Type B pancreatic cell (in vitro differentiated cells): ENCODE data around the gene TMEM132D. TPM values are rescaled to one million over a fixed set of nuclear protein-coding genes. Genes with fewer than 3 reads are reported as not detected.

Experiments used
- DNase-seq: peaks from one replicate; pipeline ENCODE4 v3.0.0; 2021; ENCODE audit warnings: mixed read lengths; ENCODE audit not compliant: unreplicated experiment; ENCODE audit errors: extremely low spot score
- H3K27ac Mint-ChIP-seq: 2 replicates; pipeline ENCODE4 v1.8.0; 2021; ENCODE audit warnings: mild to moderate bottlenecking, mixed read lengths
- H3K27me3 Mint-ChIP-seq: 2 replicates; pipeline ENCODE4 v1.8.0; 2021; ENCODE audit warnings: mixed read lengths
- H3K36me3 Mint-ChIP-seq: 2 replicates; pipeline ENCODE4 v1.8.0; 2021; ENCODE audit warnings: mixed read lengths
- H3K4me1 Mint-ChIP-seq: one replicate; pipeline ENCODE4 v1.8.0; 2021; ENCODE audit warnings: mixed read lengths; ENCODE audit not compliant: unreplicated experiment
- H3K4me3 Mint-ChIP-seq: 2 replicates; pipeline ENCODE4 v1.8.0; 2021; ENCODE audit warnings: mild to moderate bottlenecking, mixed read lengths
- H3K9me3 Mint-ChIP-seq: 2 replicates; pipeline ENCODE4 v1.8.0; 2021; ENCODE audit warnings: mixed read lengths
- CTCF ChIP-seq: fragments of 200-600 bp; sonication (generic); conservative IDR thresholded peaks from 2 replicates; pipeline ENCODE4 v1.5.0; 2021; ENCODE audit warnings: antibody characterized with exemption, mild to moderate bottlenecking
- total RNA-seq: library from RNA; stranded (reverse); gene quantifications from 2 replicates; pipeline ENCODE4 v1.2.1, GENCODE V29; 2021; ENCODE audit warnings: low replicate concordance

TMEM132D gene
- total RNA-seq, 1 donor from 2014 or later: 1.8 TPM

GRCh38 chr12:129073157-129073915 is 830.5 kb downstream of the TMEM132D start:
- Mint-ChIP-seq H3K9me3 (no peaks in the 10 kb centered on the region), H3K36me3 (no peaks in the 10 kb centered on the region), H3K4me3 (no peak overlapping the region), H3K4me1 (no peaks in the 10 kb centered on the region), H3K27me3 (peaks cover 62% of the 10 kb centered on the region), H3K27ac (no peak overlapping the region)
- TF ChIP-seq CTCF: no peak
- no peak for DNase-seq

DNA sequence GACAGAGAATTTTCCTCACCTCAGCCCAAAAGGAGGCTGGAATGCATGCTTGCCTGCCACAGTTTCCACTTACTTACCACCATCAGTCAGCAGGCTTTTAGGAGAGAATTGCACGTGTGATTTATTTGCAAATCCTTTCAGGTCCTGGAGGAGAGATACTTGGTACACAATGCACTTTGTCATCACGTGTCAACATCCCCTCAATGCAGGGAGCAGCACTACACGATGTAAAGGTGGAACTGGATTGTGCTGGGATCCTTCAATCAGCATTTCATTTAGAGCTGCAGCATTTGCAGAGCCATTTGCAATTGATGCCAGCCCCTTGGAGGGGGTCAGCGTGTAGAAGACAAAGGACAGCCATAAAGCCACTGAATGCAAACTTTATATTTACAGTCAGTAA is 832.5 kb downstream of the TMEM132D start:
- no peaks in the 10 kb centered on the region for H3K36me3 Mint-ChIP-seq

DNA sequence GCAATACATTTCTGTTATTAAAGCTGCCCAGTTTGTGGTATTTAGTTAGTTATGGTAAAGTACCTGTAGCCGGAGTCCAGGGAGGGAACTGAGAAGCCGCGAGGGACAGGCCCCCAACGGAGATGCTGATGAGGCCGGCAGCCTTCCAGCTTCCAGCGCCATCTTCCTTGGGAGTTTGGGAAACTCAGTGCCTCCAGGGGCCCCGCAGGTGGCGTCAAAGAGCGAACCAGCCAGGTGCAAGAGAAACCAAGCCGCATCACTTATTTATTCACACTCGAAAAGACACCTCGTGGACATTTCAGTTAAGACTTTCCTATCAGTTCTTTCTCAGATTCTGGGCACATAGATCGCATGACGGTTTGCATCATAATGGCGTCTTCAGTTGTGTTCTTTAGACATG is 833.9 kb downstream of the TMEM132D start:
- no peak for TF ChIP-seq CTCF
- DNase-seq: no peak
- H3K27me3 Mint-ChIP-seq: peaks cover 69% of the 10 kb centered on the region
- H3K4me1 Mint-ChIP-seq: no peaks in the 10 kb centered on the region
- H3K27ac Mint-ChIP-seq: no peak overlapping the region
- no peaks in the 10 kb centered on the region for H3K36me3 Mint-ChIP-seq
- H3K9me3 Mint-ChIP-seq: no peaks in the 10 kb centered on the region
- H3K4me3 Mint-ChIP-seq: no peak overlapping the region

More for the DNA sequence above, 832.5 kb downstream of the TMEM132D start:
- Mint-ChIP-seq H3K9me3 (no peaks in the 10 kb centered on the region), H3K27ac (no peak overlapping the region), H3K4me1 (no peaks in the 10 kb centered on the region), H3K27me3 (peaks cover 66% of the 10 kb centered on the region), H3K4me3 (no peak overlapping the region)
- no peak for TF ChIP-seq CTCF
- DNase-seq: no peak

DNA sequence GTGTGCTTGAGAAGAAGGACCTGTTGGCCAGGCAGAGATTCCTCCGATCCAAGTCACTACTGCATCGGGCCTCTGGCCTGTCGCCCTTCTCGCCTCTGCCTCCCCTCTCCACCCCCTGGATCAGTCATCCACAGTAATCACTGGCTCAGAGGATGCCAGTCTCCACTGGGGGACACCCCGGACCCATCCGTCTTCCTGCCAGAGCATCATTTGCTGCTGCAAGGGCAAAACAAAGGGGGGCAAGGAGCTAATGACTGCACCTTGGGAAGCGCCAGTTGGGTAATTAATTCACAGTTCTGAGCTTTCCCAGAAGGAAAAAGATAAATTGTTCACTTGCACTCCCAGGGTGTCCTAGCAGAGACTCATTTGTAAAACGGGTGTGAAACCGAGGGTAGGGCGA is 835.1 kb downstream of the TMEM132D start:
- H3K4me1 Mint-ChIP-seq: no peaks in the 10 kb centered on the region
- H3K36me3 Mint-ChIP-seq: no peaks in the 10 kb centered on the region
- no peak for TF ChIP-seq CTCF
- peaks cover 65% of the 10 kb centered on the region for H3K27me3 Mint-ChIP-seq
- H3K4me3 Mint-ChIP-seq: no peak overlapping the region
- H3K27ac Mint-ChIP-seq: no peak overlapping the region
- DNase-seq: no peak
- no peaks in the 10 kb centered on the region for H3K9me3 Mint-ChIP-seq

- peaks cover 55% of the 10 kb centered on the region for H3K27me3 Mint-ChIP-seq
- no peaks in the 10 kb centered on the region for H3K9me3 Mint-ChIP-seq
- TF ChIP-seq CTCF: peak; percentile 49
- H3K4me1 Mint-ChIP-seq: no peaks in the 10 kb centered on the region
- no peak overlapping the region for H3K4me3 Mint-ChIP-seq
- no peaks in the 10 kb centered on the region for H3K36me3 Mint-ChIP-seq
- no peak for DNase-seq
- H3K27ac Mint-ChIP-seq: no peak overlapping the region
These were observed 836.3 kb downstream of the TMEM132D start for GRCh38 chr12:129067491-129067890.
